Kidney epithelial cell (primary cell): Measurements from ENCODE around the gene PKP4. TPM values are rescaled to one million over a fixed set of nuclear protein-coding genes. Genes with fewer than 3 reads are reported as not detected.

Experiments
- DNase-seq: peaks from one replicate; pipeline ENCODE4 v3.0.0-alpha.2; 2010; ENCODE audit warnings: low read depth
- H3K27me3 ChIP-seq: 2 replicates; pipeline ENCODE4 v1.6.0; 2011; ENCODE audit warnings: low read length; ENCODE audit not compliant: control insufficient read depth, insufficient read depth
- H3K36me3 ChIP-seq: 2 replicates; pipeline ENCODE4 v1.5.1; 2011; ENCODE audit warnings: low read length; ENCODE audit not compliant: control insufficient read depth, insufficient read depth
- H3K4me3 ChIP-seq: 2 replicates; pipeline ENCODE4 v1.5.1; 2011; ENCODE audit warnings: low read depth, mild to moderate bottlenecking, control low read depth, low read length
- total RNA-seq: library from RNA; depleted of rRNA; stranded (reverse); fragments of >200 nt; gene quantifications from 2 replicates; pipeline ENCODE4 v1.2.3, GENCODE V29; 2015
- TF ChIP-seq, protein P1 (sequence below): IDR thresholded peaks from 2 replicates; pipeline ENCODE4 v1.5.1; 2011; ENCODE audit warnings: mild to moderate bottlenecking, moderate library complexity, low read length, control low read depth, inconsistent platforms; ENCODE audit not compliant: insufficient read depth, poor library complexity, severe bottlenecking

PKP4 gene
- total RNA-seq, 1 donor from 2014 or later, result 29.4 TPM

GRCh38 chr2:158603205-158603604 lies 146.5 kb downstream of the PKP4 start:
- no peak overlapping the region for H3K4me3 ChIP-seq
- DNase-seq, result no peak
- TF ChIP-seq, protein P1, sequence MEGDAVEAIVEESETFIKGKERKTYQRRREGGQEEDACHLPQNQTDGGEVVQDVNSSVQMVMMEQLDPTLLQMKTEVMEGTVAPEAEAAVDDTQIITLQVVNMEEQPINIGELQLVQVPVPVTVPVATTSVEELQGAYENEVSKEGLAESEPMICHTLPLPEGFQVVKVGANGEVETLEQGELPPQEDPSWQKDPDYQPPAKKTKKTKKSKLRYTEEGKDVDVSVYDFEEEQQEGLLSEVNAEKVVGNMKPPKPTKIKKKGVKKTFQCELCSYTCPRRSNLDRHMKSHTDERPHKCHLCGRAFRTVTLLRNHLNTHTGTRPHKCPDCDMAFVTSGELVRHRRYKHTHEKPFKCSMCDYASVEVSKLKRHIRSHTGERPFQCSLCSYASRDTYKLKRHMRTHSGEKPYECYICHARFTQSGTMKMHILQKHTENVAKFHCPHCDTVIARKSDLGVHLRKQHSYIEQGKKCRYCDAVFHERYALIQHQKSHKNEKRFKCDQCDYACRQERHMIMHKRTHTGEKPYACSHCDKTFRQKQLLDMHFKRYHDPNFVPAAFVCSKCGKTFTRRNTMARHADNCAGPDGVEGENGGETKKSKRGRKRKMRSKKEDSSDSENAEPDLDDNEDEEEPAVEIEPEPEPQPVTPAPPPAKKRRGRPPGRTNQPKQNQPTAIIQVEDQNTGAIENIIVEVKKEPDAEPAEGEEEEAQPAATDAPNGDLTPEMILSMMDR, result no peak
- no peaks in the 10 kb centered on the region for H3K36me3 ChIP-seq
- H3K27me3 ChIP-seq, result no peaks in the 10 kb centered on the region

DNA sequence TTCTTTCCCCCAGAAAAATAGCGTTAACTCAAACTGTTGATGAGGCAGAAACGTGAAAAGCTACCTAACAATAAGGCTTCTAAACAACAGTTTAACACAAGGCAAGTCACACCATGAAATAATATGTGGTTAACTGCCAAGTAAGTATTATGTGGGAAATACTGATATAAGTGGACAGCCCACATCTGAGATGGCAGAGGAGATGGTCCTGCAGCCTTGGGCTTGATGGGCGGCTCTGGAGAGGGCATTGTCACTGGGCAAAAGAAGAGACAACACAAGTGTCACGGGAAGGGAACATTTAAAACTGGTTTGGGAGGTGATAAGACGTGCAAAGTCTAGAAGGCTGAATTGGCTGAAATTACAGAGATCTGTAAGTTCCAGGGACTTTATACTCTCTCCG lies 147.2 kb downstream of the PKP4 start:
- H3K27me3 ChIP-seq, result no peaks in the 10 kb centered on the region
- TF ChIP-seq, protein P1, result no peak
- DNase-seq, result no peak

GRCh38 chr2:158610059-158610458 lies 153.3 kb downstream of the PKP4 start:
- no peaks in the 10 kb centered on the region for H3K27me3 ChIP-seq
- no peaks in the 10 kb centered on the region for H3K36me3 ChIP-seq
- H3K4me3 ChIP-seq, result no peak overlapping the region
- TF ChIP-seq, protein P1, result no peak
- no peak for DNase-seq

More for the DNA sequence above, 147.2 kb downstream of the PKP4 start:
- no peaks in the 10 kb centered on the region for H3K36me3 ChIP-seq
- no peak overlapping the region for H3K4me3 ChIP-seq

- Histone ChIP-seq H3K27me3 (no peaks in the 10 kb centered on the region), H3K36me3 (no peaks in the 10 kb centered on the region), H3K4me3 (no peak overlapping the region)
- no peak for DNase-seq
- TF ChIP-seq, protein P1, result no peak
Measured at GRCh38 chr2:158616480-158617000, 159.8 kb downstream of the PKP4 start.

GRCh38 chr2:158618891-158619490 lies 162.2 kb downstream of the PKP4 start:
- H3K4me3 ChIP-seq, result no peak overlapping the region
- DNase-seq, result no peak
- TF ChIP-seq, protein P1, result no peak
- H3K27me3 ChIP-seq, result no peaks in the 10 kb centered on the region
- no peaks in the 10 kb centered on the region for H3K36me3 ChIP-seq

GRCh38 chr2:158619496-158619895 lies 162.7 kb downstream of the PKP4 start:
- peak; percentile 10 for DNase-seq
- Histone ChIP-seq H3K27me3 (no peaks in the 10 kb centered on the region), H3K36me3 (no peaks in the 10 kb centered on the region), H3K4me3 (no peak overlapping the region)
- TF ChIP-seq, protein P1, result no peak
